Stimulated activated CD8-positive, alpha-beta memory T cell treated with anti-CD3 and anti-CD28 coated beads, Interleukin-7, amount 100 ng/mL, for 4 hours (primary cell): ENCODE results near the gene CALCA.

ENCODE experiments used
- DNase-seq, 2 donors: peaks; one replicate each; pipeline ENCODE4 v3.0.0-alpha.2; 2020; ENCODE audit warnings: low read depth in 2 of 2

The CALCA gene

GRCh38 chr11:14949437-14950147 lies 22.6 kb downstream of the CALCA start:
- DNase-seq: no peak

- DNase-seq: no peak
Observed at GRCh38 chr11:14942745-14943144, 29.4 kb downstream of the CALCA start.

- no peak for DNase-seq
Observed at GRCh38 chr11:14938936-14939335, 33.2 kb downstream of the CALCA start.

GRCh38 chr11:14934641-14935351 lies 37.4 kb downstream of the CALCA start:
- DNase-seq: no peak

- no peak for DNase-seq
Observed at GRCh38 chr11:14932447-14932846, 39.7 kb downstream of the CALCA start.

- DNase-seq: no peak
Observed at GRCh38 chr11:14930369-14930768, 41.8 kb downstream of the CALCA start.

GRCh38 chr11:14927146-14927545 lies 45.0 kb downstream of the CALCA start:
- DNase-seq: no peak

- DNase-seq: no peak
Observed at GRCh38 chr11:14924318-14924717, 47.8 kb downstream of the CALCA start.
